ENCODE measurements around the gene HPSE. TPM values are rescaled to one million over a fixed set of nuclear protein-coding genes. Genes with fewer than 3 reads are reported as not detected.

HPSE gene
- total and polyA plus RNA-seq, 2 of the 13 experiments (the other 11 are each of a cell fraction or from before 2014, with no cell fraction given) = not detected

GRCh38 chr4:83284193-83285054 is 50.2 kb downstream of the HPSE start, which contains the start of gene COQ2 (continued):
- TF ChIP-seq NCOA2 (CRISPR knock-in tag; IDR thresholded peaks at IDR 0.05) = no peak; the same call in 1 of the 2 replicates
- peak; percentile 25; the same call in 1 of the 2 replicates for TF ChIP-seq ZNF580 (CRISPR knock-in tag; IDR thresholded peaks at IDR 0.05; ENCODE audit: borderline replicate concordance, low read depth)
- no peak for TF ChIP-seq ZKSCAN5 (CRISPR knock-in tag; IDR thresholded peaks at IDR 0.05)
- TF ChIP-seq ZNF33A (CRISPR knock-in tag; IDR thresholded peaks at IDR 0.05; ENCODE audit: borderline replicate concordance) = no peak
- no peak for TF ChIP-seq KLF6 (CRISPR knock-in tag; IDR thresholded peaks at IDR 0.05)
- TF ChIP-seq ZNF678 (CRISPR knock-in tag; IDR thresholded peaks at IDR 0.05) = peak; percentile 83
- TF ChIP-seq ELF4 (CRISPR knock-in tag; IDR thresholded peaks at IDR 0.05; ENCODE audit: borderline replicate concordance) = no peak
- TF ChIP-seq SRSF9 (IDR thresholded peaks at IDR 0.05; ENCODE audit: borderline replicate concordance, insufficient read depth, low read depth, low read length, poor library complexity, severe bottlenecking) = no peak
- peak; percentile 49; the same call in 1 of the 2 replicates for TF ChIP-seq ZNF589 (CRISPR knock-in tag; conservative IDR thresholded peaks at IDR 0.05)
- no peak for TF ChIP-seq PBX2 (CRISPR knock-in tag; IDR thresholded peaks at IDR 0.05)
- TF ChIP-seq ZNF414 (CRISPR knock-in tag; IDR thresholded peaks at IDR 0.05) = 0 out of 2 replicates have a peak, but pooled peaks have one; percentile 51
- TF ChIP-seq HNF1A (IDR thresholded peaks at IDR 0.05; ENCODE audit: low read depth) = no peak
- TF ChIP-seq HNF1A (CRISPR knock-in tag; IDR thresholded peaks at IDR 0.05; ENCODE audit: borderline replicate concordance) = 0 out of 2 replicates have a peak, but pooled peaks have one; percentile 36
- TF ChIP-seq NFKB2 (CRISPR knock-in tag; IDR thresholded peaks at IDR 0.05; ENCODE audit: borderline replicate concordance) = peak; percentile 88; the same call in 1 of the 2 replicates
- peak; percentile 64; the same call in 1 of the 2 replicates for TF ChIP-seq HOXA9 (CRISPR knock-in tag; IDR thresholded peaks at IDR 0.05; ENCODE audit: borderline replicate concordance)
- TF ChIP-seq ZSCAN30 (CRISPR knock-in tag; IDR thresholded peaks at IDR 0.05) = no peak
- TF ChIP-seq NFKBIZ (CRISPR knock-in tag; IDR thresholded peaks at IDR 0.05) = no peak; the same call in 1 of the 2 replicates
- 0 out of 2 replicates have a peak, but pooled peaks have one; percentile 18 for TF ChIP-seq ZNF788 (CRISPR knock-in tag; IDR thresholded peaks at IDR 0.05; ENCODE audit: borderline replicate concordance)
- no peak; the same call in 1 of the 2 replicates for TF ChIP-seq JDP2 (CRISPR knock-in tag; IDR thresholded peaks at IDR 0.05; ENCODE audit: borderline replicate concordance)
- TF ChIP-seq BRF2 (CRISPR knock-in tag; IDR thresholded peaks at IDR 0.05) = peak; percentile 53; the same call in 1 of the 2 replicates

Measured in HepG2 (cell line).